ENCODE data around the gene DDT.
"Not testable (repeated sequence)": the region's sequence is repeated elsewhere in the genome, so short reads cannot be mapped to it uniquely, and the experiment has no call there.

Gene DDT

GRCh38 chr22:23986538-23987178 lies 12.4 kb upstream of the DDT start:
- DNase-seq = not testable (repeated sequence)

- DNase-seq = not testable (repeated sequence)
Measured at GRCh38 chr22:23986089-23986488, 11.8 kb upstream of the DDT start.

- DNase-seq = peak; percentile 35
Measured at GRCh38 chr22:23984430-23984829, 10.2 kb upstream of the DDT start.

- not testable (repeated sequence) for DNase-seq
Measured at GRCh38 chr22:23980567-23980966, 6.3 kb upstream of the DDT start.

- DNase-seq = not testable (repeated sequence)
Measured at GRCh38 chr22:23979557-23980240, 5.5 kb upstream of the DDT start, which contains the start of gene GSTT2. Gene GSTT2 (plus strand): TSS chr22:23980134.

GRCh38 chr22:23977304-23977703 lies 3.1 kb upstream of the DDT start:
- not testable (repeated sequence) for DNase-seq

GRCh38 chr22:23974836-23975352 lies 653 bp upstream of the DDT start:
- DNase-seq = not testable (repeated sequence)

GRCh38 chr22:23971927-23972326 lies 2.3 kb downstream of the DDT start:
- DNase-seq = not testable (repeated sequence)

GRCh38 chr22:23970816-23971486 lies 3.3 kb downstream of the DDT start:
- no peak for DNase-seq

GRCh38 chr22:23970201-23970641 lies 4.0 kb downstream of the DDT start:
- DNase-seq = no peak

- no peak for DNase-seq
Measured at GRCh38 chr22:23969071-23969470, 5.2 kb downstream of the DDT start.

GRCh38 chr22:23966568-23966967 lies 7.7 kb downstream of the DDT start, which contains the start of gene DDTL:
Gene DDTL (plus strand): TSS chr22:23966888. CDS start chr22:23966915, 27 bp downstream.
- not testable (repeated sequence) for DNase-seq

GRCh38 chr22:23966094-23966493 lies 8.1 kb downstream of the DDT start:
- not testable (repeated sequence) for DNase-seq

- DNase-seq = not testable (repeated sequence)
Measured at GRCh38 chr22:23961084-23961771, 13.0 kb downstream of the DDT start, which contains the start of gene GSTT2B. Gene GSTT2B (minus strand): TSS chr22:23961195. CDS start chr22:23961131, 64 bp downstream.

- DNase-seq = peak; percentile 72
Measured at GRCh38 chr22:23956301-23956900, 17.8 kb downstream of the DDT start.

GRCh38 chr22:23955886-23956285 lies 18.4 kb downstream of the DDT start:
- not testable (repeated sequence) for DNase-seq

- not testable (repeated sequence) for DNase-seq
Measured at GRCh38 chr22:23954991-23955305, 19.3 kb downstream of the DDT start.

- DNase-seq = not testable (repeated sequence)
Measured at GRCh38 chr22:23954193-23954990, 19.8 kb downstream of the DDT start.

GRCh38 chr22:23953485-23953884 lies 20.8 kb downstream of the DDT start:
- not testable (repeated sequence) for DNase-seq

- DNase-seq = not testable (repeated sequence)
Measured at GRCh38 chr22:23952794-23953405, 21.3 kb downstream of the DDT start.

GRCh38 chr22:23951383-23951782 lies 22.9 kb downstream of the DDT start:
- DNase-seq = not testable (repeated sequence)
